SU-DHL-6 (cell line): Measurements from ENCODE around the gene RANBP3.

Source experiments
- H2AFZ ChIP-seq: fragments of 200-600 bp; sonication (generic); 2 replicates; pipeline ENCODE4 v1.6.1; 2014; ENCODE audit warnings: low read depth, mild to moderate bottlenecking, moderate library complexity, mixed read lengths, antibody characterized with exemption, low read length; ENCODE audit not compliant: severe bottlenecking
- H3F3A ChIP-seq: fragments of 200-600 bp; shearing (Covaris generic); 2 replicates; pipeline ENCODE4 v1.6.0; 2016; ENCODE audit warnings: antibody characterized with exemption, mild to moderate bottlenecking; ENCODE audit not compliant: insufficient read depth
- H3K27ac ChIP-seq: fragments of 200-600 bp; sonication (generic); 2 replicates; pipeline ENCODE4 v1.5.1; 2016; ENCODE audit warnings: low read depth, mild to moderate bottlenecking, low read length, moderate library complexity, mixed read lengths
- H3K27me3 ChIP-seq: fragments of 200-600 bp; sonication (generic), shearing (Covaris generic); 2 replicates; pipeline ENCODE4 v1.6.0; 2014; ENCODE audit warnings: mild to moderate bottlenecking, low read length
- H3K36me3 ChIP-seq: fragments of 200-600 bp; sonication (generic); 2 replicates; pipeline ENCODE4 v1.6.1; 2014; ENCODE audit warnings: mild to moderate bottlenecking, low read length, mixed read lengths
- H3K4me2 ChIP-seq: fragments of 300-600, 200-600 bp; shearing (Covaris generic), sonication (generic); 2 replicates; pipeline ENCODE4 v1.6.0; 2014; ENCODE audit warnings: low read length, low read depth, mild to moderate bottlenecking; ENCODE audit not compliant: poor library complexity, severe bottlenecking
- H3K4me3 ChIP-seq: fragments of 200-600 bp; sonication (generic); 2 replicates; pipeline ENCODE4 v1.5.1; 2014; ENCODE audit warnings: antibody characterized with exemption, low read length, mild to moderate bottlenecking, mixed read lengths; ENCODE audit not compliant: insufficient read depth, poor library complexity, severe bottlenecking
- H3K79me2 ChIP-seq: fragments of 200-600 bp; sonication (generic); 2 replicates; pipeline ENCODE4 v1.6.1; 2014; ENCODE audit warnings: mild to moderate bottlenecking, low read length, moderate library complexity; ENCODE audit not compliant: insufficient read depth
- H3K9ac ChIP-seq: fragments of 200-600 bp; sonication (generic); 2 replicates; pipeline ENCODE4 v1.7.0; 2014; ENCODE audit warnings: mild to moderate bottlenecking, low read length
- H3K9me2 ChIP-seq: fragments of 200-600 bp; sonication (generic); replicated peaks from 2 replicates; pipeline ENCODE4 v1.6.1; 2014; ENCODE audit warnings: low read length; ENCODE audit not compliant: insufficient read depth
- H3K9me3 ChIP-seq: fragments of 200-600 bp; sonication (generic); 2 replicates; pipeline ENCODE4 v1.6.1; 2014; ENCODE audit warnings: low read length, mixed read lengths; ENCODE audit not compliant: insufficient read depth
- H4K20me1 ChIP-seq: fragments of 200-600 bp; sonication (generic); 2 replicates; pipeline ENCODE4 v1.6.1; 2014; ENCODE audit warnings: low read depth, mild to moderate bottlenecking, antibody characterized with exemption, low read length, moderate library complexity, mixed read lengths
- CTCF ChIP-seq: fragments of 200-600 bp; sonication (generic); IDR thresholded peaks from one replicate; pipeline ENCODE4 v1.5.1; 2017; ENCODE audit warnings: antibody characterized with exemption, mild to moderate bottlenecking, low read length, moderate library complexity; ENCODE audit not compliant: insufficient read depth, poor library complexity, severe bottlenecking
- EZH2phosphoT487 ChIP-seq: fragments of 200-600 bp; sonication (generic), shearing (Covaris generic); conservative IDR thresholded peaks from 2 replicates; pipeline ENCODE4 v1.6.1; 2018; ENCODE audit warnings: mild to moderate bottlenecking, antibody characterized with exemption, low read length, moderate library complexity, mixed read lengths

RANBP3 gene

GRCh38 chr19:5992756-5993155, 14.8 kb upstream of the RANBP3 start:
- H3K9ac ChIP-seq: no peak overlapping the region
- no peak overlapping the region for H2AFZ ChIP-seq
- no peaks in the 10 kb centered on the region for H3K27me3 ChIP-seq
- no peaks in the 10 kb centered on the region for H3K79me2 ChIP-seq
- H4K20me1 ChIP-seq: 0 out of 2 replicates have a peak, but pooled peaks cover 3% of the 10 kb centered on the region
- no peaks in the 10 kb centered on the region for H3K36me3 ChIP-seq
- H3K4me3 ChIP-seq: no peak overlapping the region
- H3K27ac ChIP-seq: no peak overlapping the region
- no peak overlapping the region for H3K4me2 ChIP-seq
- no peaks in the 10 kb centered on the region for H3F3A ChIP-seq
- H3K9me3 ChIP-seq: no peaks in the 10 kb centered on the region
- no peak for TF ChIP-seq EZH2phosphoT487
- TF ChIP-seq CTCF: no peak
- H3K9me2 ChIP-seq: no peaks in the 10 kb centered on the region

GRCh38 chr19:5991244-5991838, 13.4 kb upstream of the RANBP3 start:
- H3K4me2 ChIP-seq: no peak overlapping the region
- H3K79me2 ChIP-seq: no peaks in the 10 kb centered on the region
- H3K27me3 ChIP-seq: no peaks in the 10 kb centered on the region
- H3K4me3 ChIP-seq: no peak overlapping the region
- H3K9ac ChIP-seq: no peak overlapping the region
- H4K20me1 ChIP-seq: 0 out of 2 replicates have a peak, but pooled peaks cover 3% of the 10 kb centered on the region
- H3K36me3 ChIP-seq: no peaks in the 10 kb centered on the region
- H3F3A ChIP-seq: no peaks in the 10 kb centered on the region
- TF ChIP-seq EZH2phosphoT487: no peak
- TF ChIP-seq CTCF: no peak
- H2AFZ ChIP-seq: no peak overlapping the region
- no peaks in the 10 kb centered on the region for H3K9me2 ChIP-seq
- no peaks in the 10 kb centered on the region for H3K9me3 ChIP-seq
- H3K27ac ChIP-seq: no peak overlapping the region

GRCh38 chr19:5990289-5990797, 12.4 kb upstream of the RANBP3 start:
- H3K36me3 ChIP-seq: no peaks in the 10 kb centered on the region
- 0 out of 2 replicates have a peak, but pooled peaks cover 3% of the 10 kb centered on the region for H4K20me1 ChIP-seq
- H3K9me2 ChIP-seq: no peaks in the 10 kb centered on the region
- H2AFZ ChIP-seq: no peak overlapping the region
- H3K79me2 ChIP-seq: no peaks in the 10 kb centered on the region
- H3K9ac ChIP-seq: no peak overlapping the region
- TF ChIP-seq CTCF (no peak), EZH2phosphoT487 (no peak)
- no peaks in the 10 kb centered on the region for H3K27me3 ChIP-seq
- no peaks in the 10 kb centered on the region for H3F3A ChIP-seq
- H3K4me2 ChIP-seq: no peak overlapping the region
- H3K9me3 ChIP-seq: no peaks in the 10 kb centered on the region
- no peak overlapping the region for H3K27ac ChIP-seq
- no peak overlapping the region for H3K4me3 ChIP-seq
